HG03097 (cell line): ENCODE results near the gene SON.
A peak's percentile ranks its signal among the peaks of the same experiment; 100 is the strongest.
"Not testable (repeated sequence)": the region's sequence is repeated elsewhere in the genome, so short reads cannot be mapped to it uniquely, and the experiment has no call there.

Experiments
- ATAC-seq: cut with Tn5 transposase; IDR thresholded peaks from one replicate; pipeline ENCODE4 v1.9.1; 2021; ENCODE audit not compliant: unreplicated experiment, low FRiP score

SON gene

GRCh38 chr21:33542640-33543504, at the start of gene SON:
Gene SON (plus strand): TSS chr21:33543038. CDS start chr21:33543093, 55 bp downstream.
- peak; percentile 93 for ATAC-seq

GRCh38 chr21:33493756-33494155, 49.1 kb upstream of the SON start:
- no peak for ATAC-seq

GRCh38 chr21:33495743-33496142, 47.1 kb upstream of the SON start:
- no peak for ATAC-seq

- no peak for ATAC-seq
Observed at GRCh38 chr21:33496345-33496744, 46.5 kb upstream of the SON start.

GRCh38 chr21:33505833-33506232, 37.0 kb upstream of the SON start:
- ATAC-seq = no peak

- not testable (repeated sequence) for ATAC-seq
Observed at GRCh38 chr21:33507003-33507402, 35.8 kb upstream of the SON start.

GRCh38 chr21:33510826-33511225, 32.0 kb upstream of the SON start:
- no peak for ATAC-seq

- no peak for ATAC-seq
Observed at GRCh38 chr21:33511639-33512038, 31.2 kb upstream of the SON start.

GRCh38 chr21:33512481-33512880, 30.4 kb upstream of the SON start:
- no peak for ATAC-seq

- no peak for ATAC-seq
Observed at GRCh38 chr21:33514229-33514628, 28.6 kb upstream of the SON start.

- no peak for ATAC-seq
Observed at GRCh38 chr21:33518899-33519298, 23.9 kb upstream of the SON start.

- no peak for ATAC-seq
Observed at GRCh38 chr21:33522297-33522952, 20.4 kb upstream of the SON start.

- no peak for ATAC-seq
Observed at GRCh38 chr21:33522953-33523349, 19.9 kb upstream of the SON start.

- ATAC-seq = no peak
Observed at GRCh38 chr21:33531007-33531406, 11.8 kb upstream of the SON start.

- no peak for ATAC-seq
Observed at GRCh38 chr21:33537212-33537611, 5.6 kb upstream of the SON start.

GRCh38 chr21:33539616-33540015, 3.2 kb upstream of the SON start:
- no peak for ATAC-seq

- ATAC-seq = no peak
Observed at GRCh38 chr21:33540711-33541104, 2.1 kb upstream of the SON start.

- no peak for ATAC-seq
Observed at GRCh38 chr21:33541105-33541711, 1.6 kb upstream of the SON start.

- ATAC-seq = peak; percentile 51
Observed at GRCh38 chr21:33541756-33542639, 840 bp upstream of the SON start, which contains the start of gene GART. Gene GART (minus strand): TSS chr21:33542117. CDS start chr21:33539315, 2,802 bp downstream.

GRCh38 chr21:33543505-33544129, 779 bp downstream of the SON start:
- no peak for ATAC-seq
